ENCODE data around the gene AGBL4.

- TF ChIP-seq POLR2A (IDR thresholded peaks at IDR 0.05) (no peak), CTCF (IDR thresholded peaks at IDR 0.05) (no peak)
Observed at GRCh38 chr1:48810740-48811139, 1213.0 kb downstream of the AGBL4 start.
